Neuronal stem cell (in vitro differentiated cells): ENCODE results near the gene IST1. TPM values are rescaled to one million over a fixed set of nuclear protein-coding genes. Genes with fewer than 3 reads are reported as not detected.

Source experiments
- DNase-seq: peaks from one replicate; pipeline ENCODE4 v3.0.0-alpha.2; 2013; ENCODE audit warnings: low spot score
- H2AFZ ChIP-seq: one replicate; pipeline ENCODE4 v1.6.1; 2013; ENCODE audit warnings: mild to moderate bottlenecking, low read length, inconsistent platforms
- H2AK5ac ChIP-seq: 2 replicates; pipeline ENCODE4 v1.6.1; 2013; ENCODE audit warnings: low read depth, mild to moderate bottlenecking, inconsistent platforms, low read length, moderate library complexity, mixed read lengths
- H2BK120ac ChIP-seq: 2 replicates; pipeline ENCODE4 v1.6.1; 2013; ENCODE audit warnings: low read depth, mild to moderate bottlenecking, inconsistent platforms, low read length, moderate library complexity, mixed read lengths
- H2BK12ac ChIP-seq: one replicate; pipeline ENCODE4 v1.6.1; 2013; ENCODE audit warnings: low read length, inconsistent platforms
- H2BK15ac ChIP-seq: 2 replicates; pipeline ENCODE4 v1.6.1; 2013; ENCODE audit warnings: mild to moderate bottlenecking, low read length, inconsistent platforms, mixed read lengths
- H2BK5ac ChIP-seq: one replicate; pipeline ENCODE4 v1.6.1; 2013; ENCODE audit warnings: inconsistent platforms, mild to moderate bottlenecking, low read length, moderate library complexity
- H3K14ac ChIP-seq: one replicate; pipeline ENCODE4 v1.6.1; 2013; ENCODE audit warnings: low read length, inconsistent platforms
- H3K18ac ChIP-seq: 2 replicates; pipeline ENCODE4 v1.6.1; 2013; ENCODE audit warnings: low read length, inconsistent platforms
- H3K23ac ChIP-seq: 2 replicates; pipeline ENCODE4 v1.6.1; 2013; ENCODE audit warnings: low read depth, mild to moderate bottlenecking, mixed read lengths, low read length, inconsistent platforms; ENCODE audit not compliant: poor library complexity
- H3K27ac ChIP-seq: replicated peaks from 3 replicates; pipeline ENCODE4 v1.5.1; 2013; ENCODE audit warnings: low read length, inconsistent platforms
- H3K27me3 ChIP-seq, 3 experiments: 2 replicates each; pipeline ENCODE4 v1.6.1; 2013; ENCODE audit warnings: low read length in 3 of 3, mild to moderate bottlenecking in 2 of 3, inconsistent platforms in 1 of 3, low read depth in 1 of 3, mixed read lengths in 1 of 3, moderate library complexity in 1 of 3; ENCODE audit not compliant: control insufficient read depth in 3 of 3, insufficient read depth in 3 of 3
- H3K36me3 ChIP-seq, 2 donors: replicated peaks in 1 of 2; 2 replicates each; pipeline ENCODE4 v1.6.1; 2013; ENCODE audit warnings: low read length in 2 of 2; ENCODE audit not compliant: control insufficient read depth in 2 of 2, insufficient read depth in 2 of 2
- H3K4ac ChIP-seq: 2 replicates; pipeline ENCODE4 v1.6.1; 2013; ENCODE audit warnings: inconsistent platforms, mild to moderate bottlenecking, low read length, moderate library complexity
- H3K4me1 ChIP-seq, 2 donors: 1 replicate in 1 of 2; 2 replicates in 1 of 2; pipeline ENCODE4 v1.6.1; 2013; ENCODE audit warnings: low read length in 2 of 2, low read depth in 1 of 2; ENCODE audit not compliant: control insufficient read depth in 2 of 2, insufficient read depth in 1 of 2
- H3K4me2 ChIP-seq: one replicate; pipeline ENCODE4 v1.6.1; 2013; ENCODE audit warnings: mild to moderate bottlenecking, low read length, inconsistent platforms; ENCODE audit not compliant: insufficient read depth, poor library complexity, severe bottlenecking
- H3K4me3 ChIP-seq, 2 donors: 2 replicates each; pipeline ENCODE4 v1.5.1; 2013; ENCODE audit warnings: low read length in 2 of 2, mild to moderate bottlenecking in 2 of 2, inconsistent platforms in 1 of 2, moderate library complexity in 1 of 2
- H3K79me1 ChIP-seq: one replicate; pipeline ENCODE4 v1.6.1; 2013; ENCODE audit warnings: low read depth, mild to moderate bottlenecking, inconsistent platforms, low read length, moderate library complexity
- H3K9ac ChIP-seq: one replicate; pipeline ENCODE4 v1.6.1; 2013; ENCODE audit warnings: mild to moderate bottlenecking, low read depth, low read length, inconsistent platforms; ENCODE audit not compliant: poor library complexity
- H3K9me3 ChIP-seq, 2 donors: replicated peaks in 1 of 2; 2 replicates each; pipeline versions ENCODE3 to v1.6.1; 2013; ENCODE audit warnings: low read length in 2 of 2, mild to moderate bottlenecking in 2 of 2, inconsistent platforms in 1 of 2, low read depth in 1 of 2, mixed read lengths in 1 of 2, moderate library complexity in 1 of 2; ENCODE audit not compliant: control insufficient read depth in 2 of 2, insufficient read depth in 1 of 2
- H4K8ac ChIP-seq: one replicate; pipeline ENCODE4 v1.6.1; 2013; ENCODE audit warnings: low read depth, mild to moderate bottlenecking, inconsistent platforms, low read length, moderate library complexity
- H4K91ac ChIP-seq: one replicate; pipeline ENCODE4 v1.6.1; 2013; ENCODE audit warnings: low read length, low read depth, mild to moderate bottlenecking, inconsistent platforms; ENCODE audit not compliant: poor library complexity
- WGBS, 2 donors: extraction: QIAGEN DNeasy Blood & Tissue Kit; methylation state at CpG; one replicate each; pipeline ENCODE4 v1.1.7; 2013; ENCODE audit warnings: missing lambda C conversion rate in 2 of 2, mixed read lengths in 1 of 2; ENCODE audit not compliant: insufficient read length in 2 of 2, insufficient replicate concordance in 1 of 2; ENCODE audit errors: extremely low coverage in 2 of 2; 5-methylcytosine and 5-hydroxymethylcytosine counted together
- polyA plus RNA-seq, 2 experiments: library from polyadenylated mRNA; stranded (reverse); fragments of 200-250 nt; gene quantifications; one replicate each; pipeline ENCODE4 v1.2.3, GENCODE V29; 2013

IST1 gene
- 152 TPM for polyA plus RNA-seq (2013, experiment 1 of 2)
- 149 TPM for polyA plus RNA-seq (2013, experiment 2 of 2)

DNA sequence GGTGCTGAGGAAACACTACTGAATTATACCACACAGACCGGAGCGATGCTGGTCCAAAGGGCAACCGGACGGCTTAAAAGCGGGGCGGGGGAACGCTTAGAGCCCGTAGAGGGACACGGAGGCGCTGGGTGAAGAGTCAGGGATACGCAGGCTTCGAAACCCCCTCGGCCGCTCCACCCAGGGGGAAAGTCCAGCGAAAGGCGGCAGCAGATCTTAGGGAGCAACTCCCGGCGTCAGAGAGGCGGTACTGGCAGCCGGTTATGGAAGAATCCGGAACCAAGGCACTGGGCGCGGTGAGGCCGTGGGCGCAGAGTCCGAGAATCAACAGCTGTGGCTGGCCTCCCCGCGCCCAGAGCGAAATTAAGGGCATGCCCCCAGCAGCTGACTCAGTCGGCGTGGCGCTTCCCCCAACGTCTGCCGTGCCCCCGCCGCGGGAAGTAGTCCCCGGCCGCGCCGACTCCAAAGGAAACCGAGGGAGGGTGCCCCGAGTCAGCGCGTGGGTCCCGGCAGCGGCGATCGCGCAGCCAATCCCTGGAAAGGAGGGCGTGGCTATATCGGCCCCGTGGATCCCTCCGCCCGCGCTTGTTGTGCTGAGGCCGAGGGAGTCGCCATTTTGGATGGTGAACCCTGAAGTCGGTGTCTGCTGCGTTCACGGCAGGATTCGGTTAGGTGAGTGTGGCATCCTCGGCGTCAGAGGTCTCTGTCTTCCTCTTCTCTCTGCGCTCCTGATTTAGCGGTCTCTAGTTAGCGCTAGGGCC is at the start of gene IST1:
Gene IST1, plus strand, starts transcription at position 611 of the 758 bp plus-strand sequence. CDS start 20,110 bp downstream, outside the sequence.
- Histone ChIP-seq H3K4me2 (peak within 1 kb of the TSS; percentile 86), H2AFZ (peak within 1 kb of the TSS; percentile 87)
- no CpG with 5 or more reads among the region's 67 CpGs for WGBS, 2 donors

GRCh38 chr16:71845639-71846430 is 49.5 kb upstream of the IST1 start, which contains the start of gene ATXN1L:
Gene ATXN1L (plus strand): TSS chr16:71845976. CDS start chr16:71849741, 3,765 bp downstream.
- Histone ChIP-seq H3K23ac (peak within 1 kb of the TSS; percentile 93), H3K4ac (no peak within 1 kb of the TSS), H3K4me1 (peaks cover 6 to 7% of the 10 kb centered on the region in 2 donors), H4K91ac (no peak within 1 kb of the TSS), H2BK12ac (no peak within 1 kb of the TSS), H3K27me3 (no peaks in the 10 kb centered on the region), H3K27ac (no peak within 1 kb of the TSS), H3K14ac (peak within 1 kb of the TSS; percentile 89), H3K9me3 (no peaks in the 10 kb centered on the region), H2BK5ac (peak within 1 kb of the TSS; percentile 75), H3K9ac (peak within 1 kb of the TSS; percentile 97), H3K4me2 (peak within 1 kb of the TSS; percentile 94), H3K79me1 (peaks cover 8% of the 10 kb centered on the region), H2AFZ (peak within 1 kb of the TSS; percentile 93), H2BK120ac (peak within 1 kb of the TSS; percentile 72), H2BK15ac (no peak within 1 kb of the TSS), H4K8ac (peak within 1 kb of the TSS; percentile 23), H3K18ac (peak within 1 kb of the TSS; percentile 91), H3K4me3 (peak within 1 kb of the TSS; percentile 67 to 97), H2AK5ac (peak within 1 kb of the TSS; percentile 94), H3K36me3 (peaks cover 21 to 33% of the 10 kb centered on the region in 2 donors)
- no CpG with 5 or more reads among the region's 62 CpGs for WGBS, 2 donors
- peak; percentile 88 for DNase-seq

More for the DNA sequence above, at the start of gene IST1:
- DNase-seq, result peak; percentile 97
- no peaks in the 10 kb centered on the region for H3K27me3 ChIP-seq
- H3K79me1 ChIP-seq, result peaks cover 3% of the 10 kb centered on the region
- H3K4ac ChIP-seq, result peak within 1 kb of the TSS; percentile 90
- peak within 1 kb of the TSS; percentile 82 for H4K8ac ChIP-seq
- peak within 1 kb of the TSS; percentile 99 for H3K23ac ChIP-seq
- no peak within 1 kb of the TSS for H2BK12ac ChIP-seq
- peak within 1 kb of the TSS; percentile 89 for H2BK15ac ChIP-seq
- H2AK5ac ChIP-seq, result peak within 1 kb of the TSS; percentile 72
- peak within 1 kb of the TSS; percentile 87 for H2BK5ac ChIP-seq
- H3K36me3 ChIP-seq, result peaks cover 0 to 30% of the 10 kb centered on the region in 2 donors
- peaks cover 0 to 11% of the 10 kb centered on the region in 2 donors for H3K9me3 ChIP-seq
- H3K27ac ChIP-seq, result peak within 1 kb of the TSS; percentile 97
- H3K18ac ChIP-seq, result peak within 1 kb of the TSS; percentile 98
- H4K91ac ChIP-seq, result no peak within 1 kb of the TSS
- H3K4me3 ChIP-seq, result peak within 1 kb of the TSS; percentile 90 to 91
- peak within 1 kb of the TSS; percentile 95 for H3K9ac ChIP-seq
- H2BK120ac ChIP-seq, result peak within 1 kb of the TSS; percentile 87
- peak within 1 kb of the TSS; percentile 89 for H3K14ac ChIP-seq
- H3K4me1 ChIP-seq, result peaks cover 0 to 1% of the 10 kb centered on the region in 2 donors

- Histone ChIP-seq H3K27ac (no peak overlapping the region), H2BK5ac (peak overlapping the region; percentile 75), H3K18ac (peak overlapping the region; percentile 87), H2AK5ac (peak overlapping the region; percentile 94), H3K14ac (peak overlapping the region; percentile 72), H2BK12ac (no peak overlapping the region), H3K4me2 (peak overlapping the region; percentile 93), H3K27me3 (no peaks in the 10 kb centered on the region), H3K4me1 (peaks cover 6 to 7% of the 10 kb centered on the region in 2 donors), H2AFZ (peak overlapping the region; percentile 93), H3K23ac (peak overlapping the region; percentile 93), H2BK15ac (no peak overlapping the region), H3K9ac (peak overlapping the region; percentile 97), H4K8ac (peak overlapping the region; percentile 23), H4K91ac (no peak overlapping the region), H3K9me3 (no peaks in the 10 kb centered on the region), H3K79me1 (peaks cover 8% of the 10 kb centered on the region), H3K36me3 (peaks cover 26 to 39% of the 10 kb centered on the region in 2 donors), H3K4ac (no peak overlapping the region), H2BK120ac (peak overlapping the region; percentile 72), H3K4me3 (peak overlapping the region; percentile 67 to 97)
- DNase-seq, result no peak
- no CpG with 5 or more reads among the region's 20 CpGs for WGBS, 2 donors
Observed at GRCh38 chr16:71846431-71846830, 48.9 kb upstream of the IST1 start.
